Measurements from ENCODE around the gene CATSPER2.
"Not testable (repeated sequence)": the region's sequence is repeated elsewhere in the genome, so short reads cannot be mapped to it uniquely, and the experiment has no call there.

The CATSPER2 gene

DNA sequence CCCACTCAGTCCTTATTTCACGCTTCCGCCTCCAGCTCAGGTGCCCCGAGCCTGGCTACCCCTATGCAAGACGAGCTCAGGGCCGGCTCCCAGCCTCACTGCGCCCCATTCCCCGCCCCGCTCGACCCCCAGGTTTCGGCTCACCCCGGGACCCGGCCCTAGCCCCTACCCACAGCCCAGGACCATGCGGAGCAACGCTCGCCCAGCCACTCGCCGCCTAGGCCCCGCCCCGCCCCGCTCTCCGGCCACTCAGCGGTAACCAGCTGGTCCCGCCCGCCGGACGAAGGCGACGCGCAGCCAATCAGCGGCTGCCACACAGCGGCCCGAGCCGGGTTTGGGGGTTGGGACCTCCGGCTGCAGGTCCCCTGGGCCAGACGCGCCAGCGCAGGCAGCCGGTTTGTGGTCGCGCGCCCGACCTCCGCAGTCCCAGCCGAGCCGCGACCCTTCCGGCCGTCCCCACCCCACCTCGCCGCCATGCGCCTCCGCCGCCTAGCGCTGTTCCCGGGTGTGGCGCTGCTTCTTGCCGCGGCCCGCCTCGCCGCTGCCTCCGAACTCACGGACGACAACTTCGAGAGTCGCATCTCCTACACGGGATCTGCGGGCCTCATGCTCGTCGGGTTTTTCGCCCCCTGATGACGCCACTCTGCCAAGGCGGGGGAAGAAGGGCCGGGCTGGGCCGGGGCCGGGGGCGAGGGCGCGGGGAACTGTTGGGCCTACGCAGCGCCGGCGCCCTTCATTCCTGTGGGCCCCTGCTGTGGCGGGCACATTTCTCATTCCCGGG is at the start of gene CATSPER2:
Gene CATSPER2, minus strand, starts transcription at position 196 of the 781 bp plus-strand sequence. CDS start 783 bp downstream, outside the sequence.
- no peak for DNase-seq (ENCODE audit: low read depth in 3 of 3)

DNA sequence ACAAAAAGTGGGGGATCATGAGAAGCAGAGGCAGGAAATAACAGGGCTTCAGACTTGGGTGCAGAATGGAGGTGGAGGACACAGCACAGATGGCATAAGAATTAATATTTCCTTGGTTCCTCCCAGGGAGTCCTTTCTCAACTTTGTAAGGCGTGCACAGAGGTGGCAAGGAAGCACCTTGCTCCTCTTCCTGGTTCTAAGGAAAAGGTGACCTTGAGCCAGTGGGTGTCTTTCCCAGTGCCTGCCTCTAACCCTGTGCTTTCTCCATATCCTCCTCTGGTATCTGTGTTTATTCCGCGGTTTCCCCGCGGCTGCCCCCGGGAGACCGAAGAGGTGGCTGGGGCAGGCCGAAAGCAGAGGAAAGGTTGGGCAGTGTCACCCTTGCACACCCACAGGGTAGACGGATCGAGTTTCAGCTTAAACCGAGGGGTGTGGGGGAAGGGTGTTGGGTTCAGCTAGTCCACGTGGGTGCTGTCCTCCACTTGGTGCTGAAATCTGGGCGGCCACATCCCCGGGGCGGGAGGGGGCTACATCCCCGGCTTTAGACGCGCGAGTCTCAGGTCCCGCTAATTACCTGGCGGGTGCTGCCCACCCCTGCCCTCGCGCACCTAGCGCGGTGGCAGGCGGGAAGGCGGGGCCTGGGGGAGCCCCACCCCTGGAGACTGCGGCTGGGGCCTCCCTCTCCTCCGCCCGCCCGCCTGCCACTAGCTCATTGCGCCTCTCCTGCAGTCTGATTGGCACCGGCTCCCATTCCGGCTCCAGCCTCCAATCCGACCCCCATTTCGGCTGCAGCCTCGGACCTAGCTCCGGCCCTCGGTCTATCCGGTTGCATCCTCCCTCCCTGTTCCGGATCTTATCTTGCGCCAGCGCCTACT is 44.7 kb upstream of the CATSPER2 start, which contains the start of gene CKMT1A:
Gene CKMT1A, plus strand, starts transcription at position 712 of the 875 bp plus-strand sequence. CDS start 192 bp downstream, outside the sequence.
- DNase-seq (ENCODE audit: low read depth in 3 of 3), result not testable (repeated sequence)

DNA sequence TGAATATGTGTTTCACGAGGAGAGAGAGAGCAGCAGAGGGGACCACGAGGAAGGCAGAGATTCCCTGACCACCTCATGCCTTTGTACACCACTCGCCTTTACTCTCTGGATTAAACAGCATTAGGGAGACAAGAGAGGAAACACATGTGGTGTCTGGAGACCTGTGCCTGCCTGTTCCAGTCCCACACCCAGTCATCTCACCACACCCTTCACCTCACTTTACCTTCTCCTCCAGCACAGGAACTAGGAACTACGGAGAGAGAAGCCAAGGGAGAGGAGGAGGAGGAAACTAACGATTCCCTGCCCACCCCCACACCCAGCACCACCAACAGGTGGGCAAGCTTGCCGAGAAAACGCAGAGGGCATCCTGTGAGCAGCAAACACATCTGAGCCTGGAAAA is 44.0 kb upstream of the CATSPER2 start:
- DNase-seq (ENCODE audit: low read depth in 3 of 3), result not testable (repeated sequence)

DNA sequence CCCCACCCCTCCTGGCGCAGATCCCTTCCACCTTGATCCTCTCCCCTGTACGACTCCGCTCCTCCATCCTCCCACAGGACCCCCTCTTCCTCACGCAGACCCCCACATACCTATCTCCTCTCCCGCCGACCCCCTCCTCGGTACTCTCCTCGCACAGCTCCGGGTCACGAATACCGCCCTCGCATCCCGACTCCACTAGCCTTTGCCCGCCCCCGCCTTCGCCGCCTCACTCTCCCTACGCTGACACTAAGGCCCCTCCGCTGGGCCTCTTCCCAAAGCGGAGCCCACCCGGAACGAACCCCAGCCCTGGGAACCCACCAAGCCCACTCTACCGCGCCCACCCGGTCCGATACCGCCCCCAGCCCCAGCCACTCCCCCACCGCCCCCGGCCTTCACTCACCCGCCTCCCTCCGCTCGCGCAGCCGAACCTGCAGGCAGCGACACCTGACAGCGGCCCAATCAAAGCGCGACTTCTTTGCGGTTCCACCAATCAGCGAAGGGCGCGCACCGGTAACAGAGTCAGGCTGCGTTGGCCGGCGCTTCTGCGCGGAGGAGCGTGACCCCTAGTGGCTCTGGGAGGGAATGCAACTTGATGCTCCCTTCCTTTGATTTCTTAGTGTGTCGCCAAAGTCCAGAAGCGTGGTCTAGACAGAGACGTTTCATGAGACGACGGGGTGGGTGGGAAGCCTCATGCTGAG is 41.1 kb upstream of the CATSPER2 start:
- not testable (repeated sequence) for DNase-seq (ENCODE audit: low read depth in 3 of 3)

DNA sequence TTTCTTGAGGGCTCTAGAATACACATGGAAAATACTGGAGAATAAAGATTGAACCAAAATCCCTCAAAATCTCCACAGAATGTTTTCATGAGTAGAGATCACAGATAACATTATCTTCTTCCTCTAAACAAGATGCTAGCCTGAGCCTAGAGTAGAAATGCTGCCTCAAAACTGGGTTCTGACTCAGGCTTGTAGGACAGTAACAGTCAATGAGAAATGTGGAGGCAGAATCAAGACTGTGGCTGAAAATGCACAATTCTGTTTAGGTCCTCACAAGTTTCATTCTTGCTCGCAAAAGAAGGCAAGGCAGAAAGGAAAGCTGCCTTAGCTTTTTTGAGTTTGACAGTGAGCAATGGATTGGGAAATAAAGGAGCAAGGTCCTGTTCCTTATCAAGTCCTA is 25.5 kb upstream of the CATSPER2 start:
- not testable (repeated sequence) for DNase-seq (ENCODE audit: low read depth in 3 of 3)

DNA sequence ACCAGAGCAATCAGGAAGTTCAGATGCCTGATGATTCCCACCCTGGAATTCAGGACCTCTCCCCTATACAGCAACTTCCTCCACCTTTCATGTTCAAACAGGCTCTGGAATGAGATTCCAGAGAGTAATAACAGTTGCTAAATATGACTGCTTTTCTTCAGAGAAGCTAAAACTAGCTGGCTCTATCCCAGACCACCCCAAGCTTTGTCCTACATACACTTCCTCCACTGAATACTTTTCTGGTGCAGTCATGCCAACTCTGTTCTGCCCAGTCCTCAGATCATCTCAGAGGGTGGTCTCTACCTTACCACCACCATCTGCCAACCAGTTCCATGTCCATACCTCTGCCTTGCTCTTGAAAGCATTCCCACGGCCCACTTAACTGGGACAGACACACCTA is 17.5 kb upstream of the CATSPER2 start:
- not testable (repeated sequence) for DNase-seq (ENCODE audit: low read depth in 3 of 3)

DNA sequence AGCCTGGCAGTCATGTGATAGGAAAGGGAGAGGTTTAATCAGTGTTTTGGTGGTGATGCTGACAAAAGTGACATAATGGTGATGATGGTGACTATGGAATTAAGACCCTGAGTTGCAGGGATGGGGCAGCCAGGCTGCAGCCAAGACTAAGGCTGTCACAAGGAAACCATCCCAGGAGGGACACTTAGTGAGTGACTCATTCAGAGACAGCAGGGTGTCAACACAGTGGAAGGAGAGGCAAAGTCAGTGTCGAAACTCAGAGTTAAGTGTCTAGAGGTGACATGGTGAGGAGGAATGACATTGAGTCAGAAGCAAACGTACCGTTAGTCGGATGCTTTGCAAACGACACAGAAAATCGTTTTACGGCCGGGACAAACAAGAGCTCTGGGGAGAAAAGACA is 14.7 kb upstream of the CATSPER2 start:
- DNase-seq (ENCODE audit: low read depth in 3 of 3), result not testable (repeated sequence)

DNA sequence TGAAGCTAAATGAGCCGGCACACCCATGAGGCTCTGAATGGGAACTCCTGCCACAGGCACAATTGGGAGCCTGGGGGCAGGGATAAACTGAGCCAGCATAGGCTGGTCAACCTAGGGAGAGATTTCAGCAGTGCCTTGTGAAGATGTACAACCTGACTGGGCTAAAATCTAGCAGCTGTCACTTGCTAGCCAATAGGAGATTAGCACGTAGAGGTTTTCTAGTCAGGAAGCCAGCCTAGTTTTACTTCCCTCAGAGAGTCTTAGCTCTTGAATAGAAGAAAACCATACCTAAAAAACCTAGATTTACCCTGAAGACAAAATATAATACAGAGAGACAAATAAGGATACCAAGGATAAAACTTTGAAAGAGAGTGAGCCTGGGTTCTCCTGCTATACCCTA is 13.6 kb upstream of the CATSPER2 start:
- not testable (repeated sequence) for DNase-seq (ENCODE audit: low read depth in 3 of 3)

DNA sequence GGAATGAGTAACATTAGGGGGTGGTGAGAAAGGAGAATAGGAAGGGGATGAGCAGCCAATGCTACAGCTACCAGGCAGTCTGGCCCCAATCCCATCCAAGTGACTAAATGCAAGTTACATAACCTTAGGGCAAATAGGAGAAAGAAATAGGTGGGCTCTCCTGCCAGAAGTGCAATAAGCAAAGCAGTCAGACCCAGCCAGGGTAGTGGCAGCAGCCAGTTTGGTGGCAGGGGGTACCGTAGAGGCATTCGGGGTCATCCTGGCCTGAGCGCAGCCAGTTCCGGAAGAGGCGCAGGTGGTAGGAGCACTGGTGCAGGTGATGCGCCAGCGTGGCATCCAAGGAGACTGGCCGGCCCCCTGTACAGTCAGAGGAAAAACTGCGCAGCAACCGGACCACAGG is 11.1 kb upstream of the CATSPER2 start:
- DNase-seq (ENCODE audit: low read depth in 3 of 3), result not testable (repeated sequence)

DNA sequence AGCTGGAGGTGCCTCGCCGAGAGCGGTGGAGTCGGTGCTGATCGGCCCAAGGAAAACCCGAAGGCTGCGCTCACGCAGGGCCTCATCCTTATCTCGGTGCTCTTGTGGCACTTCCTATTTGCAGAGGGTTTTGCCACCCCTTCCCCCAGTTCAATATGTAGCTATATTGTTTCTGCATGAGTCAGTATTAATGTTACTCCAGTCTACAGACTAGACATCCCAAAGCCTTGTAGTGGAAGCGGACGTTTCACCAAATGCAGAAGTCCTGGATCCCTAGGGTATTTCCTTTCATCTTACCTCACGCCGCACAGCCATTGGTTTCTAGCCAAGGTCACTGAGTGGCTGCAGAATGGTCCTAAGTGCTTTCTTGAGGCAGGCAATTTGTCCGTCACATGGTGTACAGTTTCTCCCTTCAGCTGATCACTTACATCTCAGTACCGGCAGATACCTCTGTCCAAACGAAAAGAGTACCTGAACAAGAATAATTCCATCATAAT is 834 bp upstream of the CATSPER2 start:
- not testable (repeated sequence) for DNase-seq (ENCODE audit: low read depth in 3 of 3)

DNA sequence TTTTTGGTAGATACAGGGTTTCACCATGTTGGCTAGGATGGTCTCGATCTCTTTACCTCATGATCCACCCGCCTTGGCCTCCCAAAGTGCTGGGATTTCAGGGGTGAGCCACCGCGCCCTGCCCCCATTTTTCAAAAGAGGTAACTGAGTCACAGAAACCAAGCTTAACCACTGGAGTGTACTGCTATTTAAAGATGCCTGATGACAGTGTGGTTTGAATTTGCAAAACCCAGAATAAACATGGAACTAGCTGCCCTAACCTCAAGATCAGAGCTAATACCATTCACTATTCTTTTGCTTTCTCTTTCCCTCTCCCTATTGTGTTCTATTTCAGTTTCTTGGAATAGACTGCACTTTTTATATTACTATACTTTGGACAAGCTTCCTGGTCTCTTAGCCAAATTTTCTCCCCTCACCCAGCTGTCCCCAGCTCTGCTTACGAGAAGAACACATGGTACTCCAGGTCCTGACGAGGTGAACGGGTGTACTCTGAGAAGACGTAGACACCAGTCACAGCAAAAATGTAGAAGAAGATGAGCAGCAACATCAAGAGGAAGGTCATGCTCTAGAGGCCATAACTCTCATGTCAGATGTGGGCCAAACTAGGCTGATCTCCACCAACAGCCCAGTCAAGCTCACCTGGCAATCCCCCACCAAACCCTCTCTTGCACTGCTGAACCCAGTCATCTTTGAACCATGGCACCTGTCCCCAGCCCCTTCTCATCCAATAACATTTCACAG is 10.0 kb downstream of the CATSPER2 start:
- DNase-seq (ENCODE audit: low read depth in 3 of 3), result not testable (repeated sequence)

DNA sequence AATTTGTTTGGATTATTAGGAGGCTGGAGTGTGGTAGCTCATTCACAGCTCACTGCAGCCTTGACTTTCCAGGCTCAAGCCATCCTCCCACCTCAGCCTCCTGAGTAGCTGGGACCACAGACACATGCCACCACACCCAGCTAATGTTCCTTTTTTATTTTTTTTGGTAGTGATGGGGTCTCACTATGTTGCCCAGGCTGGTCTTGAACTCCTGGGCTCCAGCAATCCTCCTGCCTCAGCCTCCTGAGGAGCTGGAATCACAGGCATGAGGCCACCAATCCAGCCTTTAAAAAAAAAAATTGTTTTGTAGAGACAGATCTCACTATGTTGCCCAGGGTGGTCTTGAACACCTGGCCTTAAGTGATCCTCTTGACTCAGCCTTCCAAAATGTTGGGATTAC is 21.7 kb downstream of the CATSPER2 start:
- DNase-seq (ENCODE audit: low read depth in 3 of 3), result not testable (repeated sequence)

DNA sequence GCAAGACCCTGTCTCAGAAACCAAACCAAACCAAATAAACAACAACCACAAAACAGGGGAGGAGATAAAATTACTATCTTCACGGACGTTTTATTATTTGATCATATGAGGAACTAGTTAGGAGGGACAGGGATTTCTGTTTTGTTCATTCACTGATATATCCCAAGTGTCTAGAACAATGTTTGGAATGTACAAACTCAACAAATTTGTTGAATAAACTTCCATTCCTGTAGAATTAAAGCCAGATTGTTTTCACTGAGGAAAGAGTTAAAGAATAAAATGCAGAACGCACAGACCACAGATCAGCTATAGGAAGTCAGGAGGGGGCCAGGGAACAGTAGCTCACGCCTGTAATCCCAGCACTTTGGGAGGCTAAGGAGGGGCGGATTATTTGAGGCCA is 23.5 kb downstream of the CATSPER2 start:
- no peak for DNase-seq (ENCODE audit: low read depth in 3 of 3)

DNA sequence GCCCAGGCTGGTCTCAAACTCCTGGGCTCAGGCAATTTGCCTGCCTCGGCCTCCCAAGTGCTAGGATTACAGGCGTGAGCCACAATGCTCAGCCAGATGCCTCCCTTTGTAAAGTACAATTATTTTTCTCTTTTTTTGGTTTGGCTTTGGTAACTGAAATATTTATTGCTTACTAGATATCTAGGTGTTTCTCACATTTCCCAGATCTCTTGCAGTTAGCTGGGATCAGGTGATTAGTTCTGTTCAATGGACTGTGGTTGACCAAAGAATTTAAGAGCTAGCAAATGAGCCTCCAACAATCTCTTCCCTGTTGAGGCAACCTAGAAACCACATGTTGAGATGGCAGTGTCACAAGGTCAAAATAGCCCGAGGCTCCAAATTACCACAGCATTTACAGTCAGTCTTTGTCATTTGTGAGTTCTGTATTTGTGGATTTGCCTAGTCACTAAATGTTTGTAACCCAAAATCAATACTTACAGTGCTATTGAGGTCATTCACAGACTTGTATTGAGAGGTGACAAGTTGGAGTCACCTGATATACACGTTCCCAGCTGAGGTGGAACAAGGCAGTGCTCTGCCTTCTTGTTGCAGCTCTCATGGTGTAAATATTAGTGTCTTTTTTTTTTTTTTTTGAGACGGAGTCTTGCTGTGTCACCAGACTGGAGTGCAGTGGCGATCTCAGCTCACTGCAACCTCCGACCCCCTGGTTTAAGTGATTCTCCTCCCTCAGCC is 26.4 kb downstream of the CATSPER2 start:
- DNase-seq (ENCODE audit: low read depth in 3 of 3), result not testable (repeated sequence)

DNA sequence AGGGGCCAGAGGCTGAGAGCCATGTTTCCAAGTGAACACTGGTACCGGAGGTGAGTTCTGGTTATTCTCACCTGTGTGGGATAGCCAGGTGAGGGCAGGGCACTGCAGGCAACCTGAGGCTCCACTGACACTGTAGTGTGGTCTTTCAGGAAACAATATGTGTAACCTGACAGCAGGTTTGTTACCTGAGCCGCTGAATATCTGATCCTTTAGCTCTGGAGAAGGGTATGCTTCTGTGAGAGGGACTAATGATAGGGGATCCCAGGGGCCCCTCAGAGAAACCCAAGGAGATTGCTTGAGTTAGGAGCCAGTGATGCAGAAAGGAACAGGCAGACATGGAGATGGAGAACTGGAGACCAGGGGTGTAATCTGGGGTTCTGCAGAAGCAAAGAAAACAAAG is 29.9 kb downstream of the CATSPER2 start, which contains the start of gene STRC:
Gene STRC, minus strand, starts transcription at position 101 of the 400 bp plus-strand sequence. Its CDS starts 78 bp downstream, at position 23.
- DNase-seq (ENCODE audit: low read depth in 3 of 3), result not testable (repeated sequence)

DNA sequence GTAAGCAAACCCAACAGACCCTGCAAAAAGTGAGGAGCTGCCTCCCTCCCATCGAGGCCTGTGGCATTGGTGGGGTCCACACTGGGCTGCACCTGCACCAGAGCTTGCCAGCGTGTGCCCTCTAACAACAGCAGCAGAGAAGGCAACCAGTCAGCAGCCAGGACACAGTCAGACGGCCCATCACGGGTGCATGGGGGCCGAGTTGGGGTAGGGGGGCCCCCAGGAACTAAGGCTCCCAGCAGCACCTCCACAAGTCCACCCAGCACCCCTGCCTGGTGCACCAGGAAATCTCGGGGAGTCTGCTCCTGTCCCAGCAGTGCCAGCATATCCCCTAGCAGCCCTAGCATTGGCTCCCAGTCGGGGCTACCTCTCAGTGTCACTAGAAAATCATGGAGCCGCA is 30.9 kb downstream of the CATSPER2 start:
- DNase-seq (ENCODE audit: low read depth in 3 of 3), result not testable (repeated sequence)

DNA sequence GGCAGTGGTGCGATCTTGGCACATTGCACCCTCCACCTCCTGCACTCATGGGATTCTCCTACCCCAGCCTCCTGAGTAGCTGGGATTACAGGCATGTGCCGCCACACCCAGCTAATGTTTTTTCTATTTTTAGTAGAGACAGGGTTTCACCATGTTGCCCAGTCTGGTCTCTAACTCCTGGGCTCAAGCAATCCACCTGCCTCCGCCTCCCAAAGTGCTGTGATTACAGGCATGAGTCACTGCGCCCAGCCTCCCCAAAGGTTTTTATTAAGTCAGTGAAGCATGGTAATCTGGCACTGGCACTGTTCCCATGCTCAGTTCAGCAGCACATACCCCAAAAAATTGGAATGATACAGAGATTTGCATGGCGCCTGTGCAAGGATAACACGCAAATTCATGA is 46.4 kb downstream of the CATSPER2 start:
- not testable (repeated sequence) for DNase-seq (ENCODE audit: low read depth in 3 of 3)

DNA sequence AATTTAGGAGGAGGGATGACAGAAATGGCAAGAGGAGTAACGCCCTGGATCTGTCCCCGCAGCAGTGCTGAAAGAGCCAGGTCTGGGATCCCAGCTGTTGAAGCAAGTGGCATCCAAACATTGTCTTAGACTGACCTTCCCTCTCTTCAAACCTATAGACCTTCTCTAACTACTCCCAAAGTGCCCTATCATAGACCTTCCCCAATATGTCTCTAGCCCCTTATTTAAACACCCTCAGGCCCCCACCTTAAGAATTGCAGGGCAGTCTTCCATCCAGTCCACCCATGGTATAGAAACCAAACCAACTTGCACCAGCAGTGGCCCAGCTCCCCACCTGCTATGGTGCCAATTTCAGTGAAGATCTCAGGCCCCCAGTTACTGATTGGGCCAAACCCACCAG is 48.4 kb downstream of the CATSPER2 start:
- not testable (repeated sequence) for DNase-seq (ENCODE audit: low read depth in 3 of 3)

DNA sequence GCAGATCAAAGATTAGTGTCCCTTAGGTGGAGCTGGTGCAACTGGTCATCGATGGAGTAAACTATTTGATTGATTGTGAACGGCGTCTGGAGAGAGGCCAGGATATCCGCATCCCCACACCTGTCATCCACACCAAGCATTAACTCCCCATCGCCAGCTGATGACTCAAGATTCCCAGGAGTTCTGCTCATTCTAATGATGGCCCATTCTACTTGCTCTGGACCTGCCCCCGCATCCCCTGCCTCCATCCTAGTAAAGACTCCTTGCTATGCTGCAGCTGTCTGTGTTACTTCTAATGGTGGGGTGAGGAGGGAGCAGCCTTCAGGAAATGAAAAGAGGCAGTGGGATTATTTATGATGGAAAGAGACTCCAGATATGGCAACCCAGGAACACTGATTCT is 49.5 kb downstream of the CATSPER2 start:
- not testable (repeated sequence) for DNase-seq (ENCODE audit: low read depth in 3 of 3)

All from stimulated activated CD4-positive, alpha-beta T cell treated with anti-CD3 and anti-CD28 coated beads, TNF-alpha, amount 100 ng/mL, for 24 hours (primary cell).